Adrenal gland (tissue), 5 donors: ENCODE results near the gene CNTNAP2.

Experiments used
- POLR2A ChIP-seq, 2 donors: fragments of 450-650 bp; IDR thresholded peaks; one replicate each; pipeline ENCODE4 v1.6.1; 2017; ENCODE audit warnings: antibody characterized with exemption in 2 of 2, mild to moderate bottlenecking in 2 of 2, moderate library complexity in 1 of 2
- TF ChIP-seq, protein P1 (sequence below), 6 experiments: fragments of 450-650 bp in 4 of 6; fragments of 200-600 bp in 2 of 6; sonication (generic) in 1 of 6; IDR thresholded peaks; 1 replicate in 5 of 6; 2 replicates in 1 of 6; pipeline versions ENCODE4 v1.5.1 to v1.8.0; 2016 to 2021; ENCODE audit warnings: antibody characterized with exemption in 6 of 6, mild to moderate bottlenecking in 2 of 6, moderate library complexity in 1 of 6
- donor health status: DM: no; HTN: no; CAD: no.

DNA sequence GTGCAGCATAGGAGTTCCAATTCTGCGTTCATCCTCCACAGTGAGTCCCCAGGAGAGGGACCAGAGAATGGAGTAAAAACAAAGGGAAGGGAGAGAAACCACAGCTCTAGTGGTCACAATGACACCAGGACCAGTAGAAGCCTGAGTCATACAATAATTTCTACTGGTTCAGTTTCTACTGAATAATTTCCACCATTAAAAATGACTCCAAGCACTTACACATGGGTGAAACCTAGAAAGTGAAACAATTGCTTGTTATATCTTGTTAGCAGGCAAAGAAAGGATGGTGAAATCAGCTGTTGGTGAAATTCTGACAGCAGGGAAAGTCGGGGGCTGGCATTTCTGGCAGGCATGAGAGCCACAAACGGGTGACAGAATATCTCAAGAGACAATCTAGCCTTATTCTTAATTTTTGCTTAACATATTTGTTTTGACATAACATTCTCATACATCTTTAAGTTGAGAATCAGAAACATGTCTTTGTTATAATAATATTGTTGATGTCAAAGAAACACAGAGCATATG lies 1408.2 kb downstream of the CNTNAP2 start:
- TF ChIP-seq, protein P1, sequence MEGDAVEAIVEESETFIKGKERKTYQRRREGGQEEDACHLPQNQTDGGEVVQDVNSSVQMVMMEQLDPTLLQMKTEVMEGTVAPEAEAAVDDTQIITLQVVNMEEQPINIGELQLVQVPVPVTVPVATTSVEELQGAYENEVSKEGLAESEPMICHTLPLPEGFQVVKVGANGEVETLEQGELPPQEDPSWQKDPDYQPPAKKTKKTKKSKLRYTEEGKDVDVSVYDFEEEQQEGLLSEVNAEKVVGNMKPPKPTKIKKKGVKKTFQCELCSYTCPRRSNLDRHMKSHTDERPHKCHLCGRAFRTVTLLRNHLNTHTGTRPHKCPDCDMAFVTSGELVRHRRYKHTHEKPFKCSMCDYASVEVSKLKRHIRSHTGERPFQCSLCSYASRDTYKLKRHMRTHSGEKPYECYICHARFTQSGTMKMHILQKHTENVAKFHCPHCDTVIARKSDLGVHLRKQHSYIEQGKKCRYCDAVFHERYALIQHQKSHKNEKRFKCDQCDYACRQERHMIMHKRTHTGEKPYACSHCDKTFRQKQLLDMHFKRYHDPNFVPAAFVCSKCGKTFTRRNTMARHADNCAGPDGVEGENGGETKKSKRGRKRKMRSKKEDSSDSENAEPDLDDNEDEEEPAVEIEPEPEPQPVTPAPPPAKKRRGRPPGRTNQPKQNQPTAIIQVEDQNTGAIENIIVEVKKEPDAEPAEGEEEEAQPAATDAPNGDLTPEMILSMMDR (IDR thresholded peaks at IDR 0.05), result no peak
- TF ChIP-seq POLR2A (IDR thresholded peaks at IDR 0.05), result no peak
